Vagina (tissue), 2 donors: Measurements from ENCODE around the gene TXNRD2. TPM values are rescaled to one million over a fixed set of nuclear protein-coding genes. Genes with fewer than 3 reads are reported as not detected.

Source experiments
- DNase-seq, 2 donors: peaks; one replicate each; pipeline ENCODE4 v3.0.0-alpha.2; 2017; ENCODE audit errors: extremely low spot score in 2 of 2
- H3K27ac ChIP-seq: fragments of 200-600 bp; sonication (generic); one replicate; pipeline ENCODE4 v1.5.1; 2019
- H3K27me3 ChIP-seq: fragments of 200-600 bp; sonication (generic); one replicate; pipeline ENCODE4 v1.5.1; 2019
- H3K36me3 ChIP-seq, 2 donors: fragments of 200-600 bp; sonication (generic); one replicate each; pipeline ENCODE4 v1.5.1; 2017 to 2019
- H3K4me1 ChIP-seq: fragments of 200-600 bp; sonication (generic); one replicate; pipeline ENCODE4 v1.5.1; 2019
- H3K4me3 ChIP-seq, 2 donors: fragments of 200-600 bp; sonication (generic); 1 replicate in 1 of 2; 2 replicates in 1 of 2; pipeline ENCODE4 v1.5.1; 2016 to 2019
- H3K9me3 ChIP-seq: fragments of 200-600 bp; sonication (generic); one replicate; pipeline ENCODE4 v1.5.1; 2019
- POLR2A ChIP-seq, 2 donors: fragments of 450-650 bp; IDR thresholded peaks; one replicate each; pipeline ENCODE4 v1.6.1; 2017; ENCODE audit warnings: antibody characterized with exemption in 2 of 2, mild to moderate bottlenecking in 2 of 2, moderate library complexity in 2 of 2
- POLR2AphosphoS5 ChIP-seq, 2 donors: sonication (generic); formaldehyde crosslinking; IDR thresholded peaks; one replicate each; pipeline ENCODE4 v1.9.0; 2017; ENCODE audit warnings: antibody characterized with exemption in 2 of 2, mild to moderate bottlenecking in 2 of 2, low read depth in 1 of 2; ENCODE audit not compliant: insufficient read depth in 1 of 2
- intact Hi-C: fragments of 100-400 bp; cut with DNase I; formaldehyde crosslinking; loops from one replicate; pipeline ENCODE4 v1.15.1; 2023
- total RNA-seq: library from RNA; depleted of rRNA; stranded (reverse); fragments of >200 nt; gene quantifications from one replicate; pipeline ENCODE4 v1.2.3, GENCODE V29; 2016
- TF ChIP-seq, protein P1 (sequence below), 3 experiments: fragments of 450-650 bp in 2 of 3; fragments of 200-600 bp in 1 of 3; sonication (generic) in 1 of 3; IDR thresholded peaks; one replicate each; pipeline ENCODE4 v1.5.1; 2017 to 2019; ENCODE audit warnings: antibody characterized with exemption in 3 of 3, mild to moderate bottlenecking in 2 of 3, moderate library complexity in 2 of 3

Gene TXNRD2
- total RNA-seq, 1 donor from 2014 or later: 13.5 TPM

GRCh38 chr22:19891317-19892256, 50.0 kb downstream of the TXNRD2 start:
- no peak for DNase-seq
- Histone ChIP-seq H3K36me3 (no peaks in the 10 kb centered on the region), H3K27me3 (no peaks in the 10 kb centered on the region), H3K9me3 (no peaks in the 10 kb centered on the region), H3K27ac (peak overlapping the region; percentile 84), H3K4me3 (peak overlapping the region in 1 of 2 donors; percentile 3), H3K4me1 (peaks cover 34% of the 10 kb centered on the region)
- TF ChIP-seq, protein P1, sequence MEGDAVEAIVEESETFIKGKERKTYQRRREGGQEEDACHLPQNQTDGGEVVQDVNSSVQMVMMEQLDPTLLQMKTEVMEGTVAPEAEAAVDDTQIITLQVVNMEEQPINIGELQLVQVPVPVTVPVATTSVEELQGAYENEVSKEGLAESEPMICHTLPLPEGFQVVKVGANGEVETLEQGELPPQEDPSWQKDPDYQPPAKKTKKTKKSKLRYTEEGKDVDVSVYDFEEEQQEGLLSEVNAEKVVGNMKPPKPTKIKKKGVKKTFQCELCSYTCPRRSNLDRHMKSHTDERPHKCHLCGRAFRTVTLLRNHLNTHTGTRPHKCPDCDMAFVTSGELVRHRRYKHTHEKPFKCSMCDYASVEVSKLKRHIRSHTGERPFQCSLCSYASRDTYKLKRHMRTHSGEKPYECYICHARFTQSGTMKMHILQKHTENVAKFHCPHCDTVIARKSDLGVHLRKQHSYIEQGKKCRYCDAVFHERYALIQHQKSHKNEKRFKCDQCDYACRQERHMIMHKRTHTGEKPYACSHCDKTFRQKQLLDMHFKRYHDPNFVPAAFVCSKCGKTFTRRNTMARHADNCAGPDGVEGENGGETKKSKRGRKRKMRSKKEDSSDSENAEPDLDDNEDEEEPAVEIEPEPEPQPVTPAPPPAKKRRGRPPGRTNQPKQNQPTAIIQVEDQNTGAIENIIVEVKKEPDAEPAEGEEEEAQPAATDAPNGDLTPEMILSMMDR (IDR thresholded peaks at IDR 0.05): no peak
- TF ChIP-seq POLR2AphosphoS5 (IDR thresholded peaks at IDR 0.05; ENCODE audit: insufficient read depth in 1 of 2, low read depth in 1 of 2): peak in 1 of 2 donors; percentile 13
- intact Hi-C loops: no loop called here

GRCh38 chr22:19890502-19891316, 50.9 kb downstream of the TXNRD2 start:
- Histone ChIP-seq H3K27ac (peak overlapping the region; percentile 84), H3K36me3 (no peaks in the 10 kb centered on the region), H3K4me3 (no peak overlapping the region), H3K9me3 (no peaks in the 10 kb centered on the region), H3K27me3 (no peaks in the 10 kb centered on the region), H3K4me1 (peaks cover 42% of the 10 kb centered on the region)
- no peak for TF ChIP-seq POLR2AphosphoS5 (IDR thresholded peaks at IDR 0.05; ENCODE audit: insufficient read depth in 1 of 2, low read depth in 1 of 2)
- TF ChIP-seq POLR2A (IDR thresholded peaks at IDR 0.05): no peak
- TF ChIP-seq, protein P1 (IDR thresholded peaks at IDR 0.05): no peak
- no peak for DNase-seq
- intact Hi-C loops: no loop called here

DNA sequence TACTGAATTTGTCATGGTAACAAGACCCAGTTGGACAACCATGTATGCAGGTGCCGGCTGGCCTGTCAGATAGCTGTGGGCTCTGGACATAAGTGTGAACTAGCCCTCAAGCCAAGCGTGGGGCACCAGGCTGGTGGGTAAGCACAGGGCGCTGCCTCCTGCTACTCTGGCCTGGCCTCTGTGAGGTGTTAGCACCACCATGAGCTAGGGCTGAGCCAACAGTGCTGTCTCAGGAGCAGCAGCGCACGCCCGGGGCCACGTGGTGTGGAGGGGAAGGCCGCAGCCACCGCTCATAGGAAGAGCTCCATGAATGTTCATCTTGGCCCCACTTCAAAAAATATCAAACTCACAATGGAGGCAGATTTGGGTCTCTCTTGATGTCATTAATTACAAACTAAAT, 51.7 kb downstream of the TXNRD2 start:
- Histone ChIP-seq H3K27ac (no peak overlapping the region), H3K36me3 (no peaks in the 10 kb centered on the region), H3K9me3 (no peaks in the 10 kb centered on the region), H3K27me3 (no peaks in the 10 kb centered on the region), H3K4me1 (peaks cover 42% of the 10 kb centered on the region), H3K4me3 (no peak overlapping the region)
- DNase-seq: no peak
- intact Hi-C loops: no loop called here
- no peak for TF ChIP-seq POLR2A (IDR thresholded peaks at IDR 0.05)
- TF ChIP-seq, protein P1 (IDR thresholded peaks at IDR 0.05): no peak
- TF ChIP-seq POLR2AphosphoS5 (IDR thresholded peaks at IDR 0.05; ENCODE audit: insufficient read depth in 1 of 2, low read depth in 1 of 2): no peak

GRCh38 chr22:19888131-19888746, 53.4 kb downstream of the TXNRD2 start:
- H3K9me3 ChIP-seq: no peaks in the 10 kb centered on the region
- no peak for DNase-seq
- H3K36me3 ChIP-seq: no peaks in the 10 kb centered on the region
- no peaks in the 10 kb centered on the region for H3K27me3 ChIP-seq
- no peak overlapping the region for H3K27ac ChIP-seq
- intact Hi-C loops: no loop called here
- TF ChIP-seq, protein P1 (IDR thresholded peaks at IDR 0.05): no peak
- no peak for TF ChIP-seq POLR2A (IDR thresholded peaks at IDR 0.05)
- peaks cover 41% of the 10 kb centered on the region for H3K4me1 ChIP-seq
- no peak overlapping the region for H3K4me3 ChIP-seq
